Gastrocnemius medialis (tissue), 4 donors: ENCODE results near the gene CTBP2. TPM values are rescaled to one million over a fixed set of nuclear protein-coding genes. Genes with fewer than 3 reads are reported as not detected.
A peak's percentile ranks its signal among the peaks of the same experiment; 100 is the strongest.

ENCODE experiments used
- ATAC-seq, 2 donors: fragments of 150-250 bp; one replicate each; pipeline ENCODE4 v1.9.1; 2016
- DNase-seq, 2 donors: peaks; one replicate each; pipeline ENCODE4 v3.0.0-alpha.2; 2019
- H3K27ac ChIP-seq, 4 donors: fragments of 200-600 bp; sonication (generic); 1 replicate in 1 of 4; 2 replicates in 3 of 4; pipeline ENCODE4 v1.5.1; 2016 to 2018; ENCODE audit warnings: mild to moderate bottlenecking in 2 of 4, moderate library complexity in 1 of 4
- H3K27me3 ChIP-seq, 3 donors: fragments of 200-600 bp; sonication (generic) in 2 of 3; 1 replicate in 1 of 3; 2 replicates in 2 of 3; pipeline versions ENCODE4 v1.5.1 to v1.6.0; 2016 to 2019; ENCODE audit warnings: mild to moderate bottlenecking in 1 of 3, moderate library complexity in 1 of 3
- H3K36me3 ChIP-seq, 2 donors: fragments of 200-600 bp; sonication (generic) in 1 of 2; one replicate each; pipeline ENCODE4 v1.5.1; 2017 to 2018
- H3K4me1 ChIP-seq, 2 donors: fragments of 200-600 bp; sonication (generic) in 1 of 2; one replicate each; pipeline ENCODE4 v1.5.1; 2016 to 2017; ENCODE audit warnings: mild to moderate bottlenecking in 2 of 2
- H3K4me3 ChIP-seq, 4 donors: fragments of 200-600 bp; sonication (generic) in 3 of 4; 1 replicate in 1 of 4; 2 replicates in 3 of 4; pipeline ENCODE4 v1.5.1; 2016 to 2019; ENCODE audit warnings: mild to moderate bottlenecking in 2 of 4
- H3K9me3 ChIP-seq, 3 donors: fragments of 200-600 bp; sonication (generic) in 2 of 3; 1 replicate in 1 of 3; 2 replicates in 2 of 3; pipeline ENCODE4 v1.5.1; 2016 to 2019
- CTCF ChIP-seq, 5 experiments: fragments of 450-650 bp in 3 of 5; fragments of 200-600 bp in 2 of 5; sonication (generic) in 2 of 5; IDR thresholded peaks in 4 of 5; conservative IDR thresholded peaks in 1 of 5; 1 replicate in 4 of 5; 2 replicates in 1 of 5; pipeline ENCODE4 v1.5.1; 2016 to 2019; ENCODE audit warnings: antibody characterized with exemption in 5 of 5, mild to moderate bottlenecking in 3 of 5, moderate library complexity in 3 of 5
- POLR2A ChIP-seq, 2 donors: fragments of 450-650 bp; IDR thresholded peaks; one replicate each; pipeline ENCODE4 v1.6.1; 2017; ENCODE audit warnings: antibody characterized with exemption in 2 of 2, mild to moderate bottlenecking in 2 of 2, moderate library complexity in 2 of 2
- in situ Hi-C, 4 donors: fragments of 200-750 bp; cut with MboI; loops; one replicate each; pipeline versions ENCODE4 v1.15.0 to v1.8.0; 2017; ENCODE audit warnings: low sequenced_read_pairs in 4 of 4
- intact Hi-C: fragments of 100-400 bp; cut with DNase I; formaldehyde crosslinking; loops from one replicate; pipeline ENCODE4 v1.15.1; 2023; ENCODE audit warnings: low total_unique reads
- total RNA-seq, 4 donors: library from RNA; depleted of rRNA; stranded (reverse); fragments of >200 nt; gene quantifications; one replicate each; pipeline versions ENCODE4 v1.1.0 to v1.2.3, GENCODE V29; 2016

Gene CTBP2
- total RNA-seq, 4 donors from 2014 or later = 13.9 to 36.7 (median 21.1) TPM

DNA sequence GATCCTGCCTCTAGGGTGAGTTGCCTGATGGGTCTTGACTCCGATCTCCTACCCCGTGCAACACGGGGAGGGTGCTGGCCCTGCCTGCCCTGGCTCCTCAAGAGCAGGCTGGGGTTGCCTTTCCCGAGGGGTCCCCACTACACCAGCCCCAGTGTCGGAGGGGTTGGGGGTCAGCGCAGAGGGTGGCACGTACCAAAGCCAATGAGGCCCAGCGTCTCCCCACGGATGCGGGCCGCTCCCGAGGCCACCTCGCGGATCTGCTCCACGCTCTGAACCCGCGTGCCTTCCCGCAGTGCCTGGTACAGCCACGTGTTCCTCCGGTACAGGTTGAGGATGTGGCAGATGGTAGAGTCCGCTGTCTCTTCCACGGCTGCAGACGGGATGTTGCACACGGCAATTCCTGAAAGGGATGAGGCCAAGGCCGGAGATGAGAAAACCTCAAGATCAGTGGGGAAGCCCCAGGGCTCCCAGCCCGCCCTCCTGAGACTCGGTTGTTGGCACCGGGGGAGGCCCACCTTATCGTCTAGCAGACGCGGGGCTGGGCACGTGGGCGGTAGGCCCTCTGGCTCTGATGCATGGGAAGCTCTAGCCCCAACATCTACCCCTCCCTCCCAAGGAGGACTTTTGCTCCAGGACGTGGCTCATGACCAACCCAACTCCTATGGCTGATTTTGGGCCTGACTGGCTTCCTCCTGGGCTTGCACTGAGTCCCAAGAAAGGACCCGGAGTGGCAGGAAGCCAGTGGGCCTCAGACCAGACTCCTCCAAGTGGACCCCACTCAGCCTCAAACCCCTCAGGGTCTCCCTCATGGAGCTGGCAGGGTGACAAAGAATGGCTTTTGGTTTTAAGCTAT is 162.4 kb downstream of the CTBP2 start:
- peak overlapping the region in 3 of 4 donors; percentile 17 to 72 (median 72) for H3K27ac ChIP-seq

DNA sequence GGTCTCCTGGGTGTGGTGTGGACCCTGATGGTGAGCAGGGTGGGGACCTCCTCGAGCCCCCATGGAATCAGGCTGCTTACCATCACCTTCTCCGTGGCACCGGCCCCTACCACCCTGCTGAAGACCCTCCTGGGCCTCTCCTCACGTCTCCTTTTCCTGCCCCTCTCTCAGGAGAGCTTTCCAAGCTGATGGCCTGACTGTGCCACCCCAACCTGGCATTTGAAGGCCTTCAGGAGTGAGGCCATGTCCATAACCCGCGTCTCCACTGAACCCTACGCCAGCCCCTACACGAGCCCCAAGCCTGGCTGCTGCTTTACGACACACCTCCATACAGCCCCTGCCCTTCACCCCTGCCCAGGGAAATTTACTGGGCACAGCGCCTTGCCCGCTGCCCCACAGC is 163.1 kb downstream of the CTBP2 start:
- no peak for DNase-seq
- ATAC-seq = no peak
- in situ Hi-C loops = loop anchor here in 1 of 4 donors (10.0 kb wide), 1 partner anchor 57 kb away; no protein-coding TSS in a partner anchor
- no peak for TF ChIP-seq POLR2A (IDR thresholded peaks at IDR 0.05)
- TF ChIP-seq CTCF (IDR thresholded peaks at IDR 0.05 in 4 of 5, conservative IDR thresholded peaks at IDR 0.05 in 1 of 5) = no peak
- intact Hi-C loops = no loop called here
- Histone ChIP-seq H3K9me3 (no peaks in the 10 kb centered on the region), H3K27me3 (no peaks in the 10 kb centered on the region), H3K4me1 (peaks cover 30 to 34% of the 10 kb centered on the region in 2 donors), H3K27ac (peak overlapping the region in 2 of 4 donors; percentile 17 to 72), H3K36me3 (peaks cover 0 to 62% of the 10 kb centered on the region in 2 donors), H3K4me3 (no peak overlapping the region)

More for the DNA sequence above, 162.4 kb downstream of the CTBP2 start:
- Histone ChIP-seq H3K27me3 (no peaks in the 10 kb centered on the region), H3K4me1 (peaks cover 25 to 38% of the 10 kb centered on the region in 2 donors), H3K36me3 (peaks cover 0 to 64% of the 10 kb centered on the region in 2 donors), H3K4me3 (no peak overlapping the region), H3K9me3 (no peaks in the 10 kb centered on the region)
- DNase-seq (peak in 1 of 2 donors; percentile 29), ATAC-seq (no peak)
- in situ Hi-C loops = loop anchor here in 1 of 4 donors (10.0 kb wide), 1 partner anchor 57 kb away; no protein-coding TSS in a partner anchor
- TF ChIP-seq POLR2A (IDR thresholded peaks at IDR 0.05) = no peak
- no peak for TF ChIP-seq CTCF (IDR thresholded peaks at IDR 0.05 in 4 of 5, conservative IDR thresholded peaks at IDR 0.05 in 1 of 5)
- intact Hi-C loops = no loop called here

DNA sequence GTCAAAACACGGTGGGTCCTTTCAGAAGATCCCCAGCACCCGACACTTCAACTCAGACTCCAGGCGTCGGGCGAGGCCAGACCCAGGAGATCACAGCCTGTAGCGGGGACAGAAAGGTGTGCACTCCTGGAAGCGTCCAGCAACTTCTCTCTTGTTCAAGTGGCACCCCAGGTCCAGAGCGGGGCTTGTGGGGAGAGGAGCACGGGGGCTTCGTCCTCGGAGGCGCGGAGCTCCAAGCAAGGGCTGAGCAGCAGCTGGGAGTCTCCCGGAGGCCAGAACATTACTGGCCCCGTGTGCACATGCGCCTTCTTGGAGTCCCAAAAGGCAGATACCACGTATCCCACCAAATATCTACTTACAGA is 163.5 kb downstream of the CTBP2 start:
- DNase-seq (no peak), ATAC-seq (no peak)
- TF ChIP-seq POLR2A (IDR thresholded peaks at IDR 0.05) (no peak), CTCF (IDR thresholded peaks at IDR 0.05 in 4 of 5, conservative IDR thresholded peaks at IDR 0.05 in 1 of 5) (no peak)
- intact Hi-C loops = no loop called here
- H3K36me3 ChIP-seq = peaks cover 0 to 58% of the 10 kb centered on the region in 2 donors
- peaks cover 26 to 32% of the 10 kb centered on the region in 2 donors for H3K4me1 ChIP-seq
- H3K27ac ChIP-seq = no peak overlapping the region
- H3K4me3 ChIP-seq = no peak overlapping the region
- no peaks in the 10 kb centered on the region for H3K27me3 ChIP-seq
- H3K9me3 ChIP-seq = no peaks in the 10 kb centered on the region
- in situ Hi-C loops = loop anchor here in 1 of 4 donors (10.0 kb wide), 1 partner anchor 58 kb away; no protein-coding TSS in a partner anchor

- H3K27ac ChIP-seq = peak overlapping the region in 1 of 4 donors; percentile 33
- H3K36me3 ChIP-seq = peaks cover 0 to 62% of the 10 kb centered on the region in 2 donors
- H3K9me3 ChIP-seq = no peaks in the 10 kb centered on the region
- in situ Hi-C loops (loop anchor here in 1 of 4 donors (10.0 kb wide), 1 partner anchor 59 kb away; no protein-coding TSS in a partner anchor), intact Hi-C loops (no loop called here)
- H3K4me3 ChIP-seq = no peak overlapping the region
- H3K4me1 ChIP-seq = peaks cover 28 to 32% of the 10 kb centered on the region in 2 donors
- H3K27me3 ChIP-seq = no peaks in the 10 kb centered on the region
- ATAC-seq = no peak
- TF ChIP-seq POLR2A (IDR thresholded peaks at IDR 0.05) (no peak), CTCF (IDR thresholded peaks at IDR 0.05 in 4 of 5, conservative IDR thresholded peaks at IDR 0.05 in 1 of 5) (no peak)
- no peak for DNase-seq
Measured at GRCh38 chr10:124996127-124996853, 164.1 kb downstream of the CTBP2 start.
